Epidermal melanocyte (primary cell): ENCODE data around the gene WASHC4.
A peak's percentile ranks its signal among the peaks of the same experiment; 100 is the strongest.

Experiments
- DNase-seq: peaks from one replicate; pipeline ENCODE4 v3.0.0; 2011; ENCODE audit warnings: low spot score; ENCODE audit not compliant: insufficient read length

Gene WASHC4, protein sequence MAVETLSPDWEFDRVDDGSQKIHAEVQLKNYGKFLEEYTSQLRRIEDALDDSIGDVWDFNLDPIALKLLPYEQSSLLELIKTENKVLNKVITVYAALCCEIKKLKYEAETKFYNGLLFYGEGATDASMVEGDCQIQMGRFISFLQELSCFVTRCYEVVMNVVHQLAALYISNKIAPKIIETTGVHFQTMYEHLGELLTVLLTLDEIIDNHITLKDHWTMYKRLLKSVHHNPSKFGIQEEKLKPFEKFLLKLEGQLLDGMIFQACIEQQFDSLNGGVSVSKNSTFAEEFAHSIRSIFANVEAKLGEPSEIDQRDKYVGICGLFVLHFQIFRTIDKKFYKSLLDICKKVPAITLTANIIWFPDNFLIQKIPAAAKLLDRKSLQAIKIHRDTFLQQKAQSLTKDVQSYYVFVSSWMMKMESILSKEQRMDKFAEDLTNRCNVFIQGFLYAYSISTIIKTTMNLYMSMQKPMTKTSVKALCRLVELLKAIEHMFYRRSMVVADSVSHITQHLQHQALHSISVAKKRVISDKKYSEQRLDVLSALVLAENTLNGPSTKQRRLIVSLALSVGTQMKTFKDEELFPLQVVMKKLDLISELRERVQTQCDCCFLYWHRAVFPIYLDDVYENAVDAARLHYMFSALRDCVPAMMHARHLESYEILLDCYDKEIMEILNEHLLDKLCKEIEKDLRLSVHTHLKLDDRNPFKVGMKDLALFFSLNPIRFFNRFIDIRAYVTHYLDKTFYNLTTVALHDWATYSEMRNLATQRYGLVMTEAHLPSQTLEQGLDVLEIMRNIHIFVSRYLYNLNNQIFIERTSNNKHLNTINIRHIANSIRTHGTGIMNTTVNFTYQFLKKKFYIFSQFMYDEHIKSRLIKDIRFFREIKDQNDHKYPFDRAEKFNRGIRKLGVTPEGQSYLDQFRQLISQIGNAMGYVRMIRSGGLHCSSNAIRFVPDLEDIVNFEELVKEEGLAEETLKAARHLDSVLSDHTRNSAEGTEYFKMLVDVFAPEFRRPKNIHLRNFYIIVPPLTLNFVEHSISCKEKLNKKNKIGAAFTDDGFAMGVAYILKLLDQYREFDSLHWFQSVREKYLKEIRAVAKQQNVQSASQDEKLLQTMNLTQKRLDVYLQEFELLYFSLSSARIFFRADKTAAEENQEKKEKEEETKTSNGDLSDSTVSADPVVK

DNA sequence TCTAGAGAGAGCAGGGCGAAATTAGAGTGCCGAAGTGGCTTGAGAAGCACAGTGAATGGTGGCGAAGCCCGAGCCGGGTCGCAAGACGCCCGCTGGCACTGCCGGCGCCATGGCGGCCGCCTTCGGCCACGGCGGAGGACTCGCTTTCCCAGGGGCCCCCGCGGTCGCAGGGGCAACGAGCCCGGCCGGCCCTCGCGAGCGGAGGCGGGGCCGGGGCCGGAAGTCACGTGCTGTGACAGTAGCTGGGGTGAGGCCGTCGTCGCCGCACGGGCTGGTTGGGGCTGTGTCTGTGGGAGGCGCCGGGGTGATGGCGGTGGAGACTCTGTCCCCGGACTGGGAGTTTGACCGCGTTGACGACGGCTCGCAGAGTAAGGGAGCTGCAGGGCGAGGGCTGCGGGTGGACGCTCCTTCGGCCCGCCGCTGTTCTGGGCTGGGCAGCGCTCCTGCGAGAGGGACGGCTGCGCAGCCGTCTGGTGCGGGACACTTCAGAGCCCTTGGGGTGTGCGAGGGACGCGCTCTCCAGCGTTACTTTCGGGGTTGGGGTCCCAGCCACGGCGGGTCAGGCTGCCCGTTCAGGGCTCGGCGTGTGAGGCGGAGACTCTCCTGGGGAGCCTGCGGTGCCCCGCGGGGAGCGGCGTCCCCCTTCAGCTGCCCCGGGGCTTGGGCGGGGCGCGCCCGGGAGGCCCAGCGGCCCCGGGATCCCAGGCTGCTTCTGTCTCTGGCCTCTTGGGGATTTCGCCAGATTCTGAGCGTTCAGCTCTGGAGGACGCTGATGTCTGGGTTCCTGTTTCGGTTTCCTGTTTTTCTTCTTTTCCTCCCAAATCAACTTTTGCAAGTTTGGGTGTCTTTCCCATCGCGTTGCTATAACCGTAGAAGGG is at the start of gene WASHC4:
WASHC4 (plus strand) TSS at position 238 of the 878 bp plus-strand sequence; CDS start at position 308, 70 bp downstream.
- DNase-seq, result peak; percentile 91

GRCh38 chr12:105060715-105061378 is 46.7 kb upstream of the WASHC4 start:
- DNase-seq, result no peak

- no peak for DNase-seq
These were observed 42.9 kb upstream of the WASHC4 start for GRCh38 chr12:105064564-105065178.

DNA sequence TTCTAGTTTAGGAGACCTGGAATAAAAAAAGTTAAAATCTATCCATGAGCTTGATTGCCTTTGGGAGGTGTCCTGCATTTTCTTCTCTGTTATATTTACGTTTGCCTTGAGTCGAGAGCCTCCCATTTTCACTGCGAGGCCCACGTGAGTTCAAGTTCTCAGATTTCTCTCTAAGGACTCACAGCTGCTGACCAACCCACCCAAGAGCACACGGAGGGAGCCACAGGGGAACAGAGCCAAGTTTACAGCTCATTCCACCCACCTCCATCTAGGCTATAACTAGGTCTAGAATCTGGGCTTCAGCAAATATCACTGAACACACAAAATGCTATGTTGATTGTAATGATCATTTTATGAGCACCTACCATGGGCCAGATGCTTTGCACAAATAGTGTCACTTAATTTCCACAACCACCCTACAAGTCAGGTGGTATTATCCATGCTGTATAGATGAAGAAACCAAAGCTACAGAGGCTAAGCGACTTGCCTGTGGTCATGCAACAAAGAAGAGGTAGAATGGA is 40.0 kb upstream of the WASHC4 start:
- no peak for DNase-seq

GRCh38 chr12:105069936-105070702 is 37.4 kb upstream of the WASHC4 start:
- no peak for DNase-seq

DNA sequence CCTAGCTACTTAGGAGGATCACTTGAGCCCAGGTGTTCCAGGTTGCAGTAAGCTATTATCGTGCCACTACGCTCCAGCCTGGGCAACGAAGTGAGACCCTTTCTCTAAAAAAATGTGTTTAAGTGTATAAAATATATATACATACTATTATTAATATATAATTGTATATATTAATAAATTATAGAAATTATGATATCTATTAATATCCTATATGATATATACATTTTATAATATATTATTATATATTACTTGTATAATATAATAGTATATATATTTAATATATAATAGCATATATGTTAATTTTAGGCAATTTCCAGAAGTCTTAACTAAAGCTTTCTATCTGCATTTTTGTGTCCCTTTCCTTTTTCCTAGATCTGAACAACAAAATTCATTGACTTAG is 35.5 kb upstream of the WASHC4 start:
- no peak for DNase-seq

DNA sequence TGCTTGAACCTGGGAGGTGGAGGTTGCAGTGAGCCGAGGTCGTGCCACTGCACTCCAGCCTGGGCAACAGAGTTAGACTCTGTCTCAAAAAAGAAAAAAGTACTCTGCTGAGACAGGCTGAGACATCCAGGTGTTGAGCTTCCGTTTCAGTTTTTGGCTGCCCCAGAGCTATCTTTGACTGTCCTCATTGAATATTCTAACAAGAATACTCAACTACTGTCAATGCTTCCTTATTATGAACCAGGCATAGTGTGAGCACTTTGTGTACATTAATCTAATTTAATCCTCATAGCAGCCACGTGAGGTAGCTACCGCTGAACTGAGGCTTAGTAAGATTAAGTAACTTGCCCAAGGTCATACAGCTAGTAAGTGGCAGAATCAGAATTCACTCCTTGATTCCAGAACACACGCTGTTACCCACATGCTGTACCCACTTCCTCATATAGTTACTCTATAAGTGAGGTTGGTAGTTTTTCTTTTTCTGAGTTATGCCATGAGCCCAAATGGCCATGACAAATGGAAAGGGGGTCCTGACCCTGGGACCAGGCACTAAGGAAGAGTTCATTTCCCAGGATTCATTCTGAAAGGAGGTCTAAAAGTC is 34.5 kb upstream of the WASHC4 start:
- no peak for DNase-seq

GRCh38 chr12:105076098-105076497 is 31.4 kb upstream of the WASHC4 start:
- no peak for DNase-seq

- DNase-seq, result no peak
These were observed 30.6 kb upstream of the WASHC4 start for GRCh38 chr12:105076913-105077312.

DNA sequence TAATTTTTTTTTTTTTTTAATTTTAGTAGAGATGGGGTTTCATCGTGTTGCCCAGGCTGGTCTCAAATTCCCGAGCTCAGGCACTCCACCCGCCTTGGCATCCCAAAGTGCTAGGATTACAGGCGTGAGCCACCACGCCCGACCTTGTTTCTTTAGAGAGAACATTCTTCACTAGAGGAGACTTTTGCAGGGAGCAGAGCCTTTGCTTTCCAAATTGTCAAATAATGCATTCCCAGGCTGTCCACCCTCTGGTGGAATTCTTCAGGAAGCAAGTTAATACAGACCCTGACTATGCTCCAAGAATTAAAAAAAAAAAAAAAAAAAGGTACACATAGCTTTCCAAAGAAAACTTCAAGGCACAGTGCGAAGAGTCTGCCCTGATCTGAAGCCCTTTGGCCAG is 30.1 kb upstream of the WASHC4 start:
- no peak for DNase-seq

DNA sequence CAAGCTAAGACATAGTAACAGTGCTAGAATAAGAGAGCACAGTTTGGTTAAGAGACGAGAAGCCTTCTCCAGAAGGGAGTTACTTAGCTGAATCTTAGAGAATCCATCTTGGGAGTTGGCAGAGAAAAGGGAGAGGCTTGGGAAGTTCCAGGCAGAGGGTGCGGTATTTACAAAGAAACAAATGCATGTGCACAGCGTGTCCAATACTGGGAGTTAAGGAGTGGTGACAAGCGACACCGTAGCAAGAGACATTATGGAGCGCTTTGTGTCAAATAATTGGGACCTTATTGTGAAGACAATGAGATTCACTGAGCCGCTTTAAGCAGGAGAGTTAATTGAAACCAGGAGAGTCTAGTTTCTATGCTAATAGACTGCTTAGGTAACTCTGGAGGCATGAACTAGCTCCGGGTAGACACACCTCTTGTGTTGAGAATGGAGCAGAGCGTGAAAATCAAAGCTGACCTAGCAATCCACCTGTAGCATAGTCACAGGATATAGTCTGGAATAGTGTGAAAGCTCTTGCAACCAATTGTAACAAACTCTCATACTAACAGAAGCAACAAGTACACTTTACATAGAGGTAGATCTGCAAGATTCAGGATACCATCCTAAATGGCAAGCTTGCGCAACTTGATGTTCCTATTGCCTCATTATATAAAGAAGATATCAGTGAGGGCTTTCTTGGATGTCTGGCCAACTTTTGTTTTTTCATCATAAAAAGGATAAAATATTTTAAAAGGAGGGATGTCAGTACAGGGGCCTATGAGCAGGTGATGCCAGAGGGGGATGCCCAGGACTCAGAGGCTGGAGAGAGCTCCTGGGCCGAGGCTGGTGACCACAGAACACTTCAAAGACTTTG is 28.6 kb upstream of the WASHC4 start:
- no peak for DNase-seq

DNA sequence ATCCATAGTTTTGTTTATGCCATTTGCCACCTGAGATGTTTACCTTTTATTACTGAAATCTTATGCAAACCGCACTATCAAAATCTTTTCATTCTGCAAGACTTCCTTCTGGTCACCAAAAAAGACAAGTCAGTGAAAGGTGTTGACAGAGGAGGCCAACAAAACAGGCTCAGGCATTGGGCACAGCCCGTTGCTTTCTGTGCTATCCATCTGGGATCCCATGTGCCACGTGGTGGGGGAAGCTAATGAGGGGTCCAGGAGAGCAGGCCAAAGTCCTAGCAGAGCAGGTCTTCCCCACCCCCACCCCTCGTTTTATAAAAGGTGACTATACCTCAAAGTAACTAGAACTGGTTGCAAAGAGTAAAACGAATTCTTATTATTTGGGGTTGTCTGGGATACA is 24.5 kb upstream of the WASHC4 start:
- DNase-seq, result no peak

GRCh38 chr12:105083551-105084105 is 23.9 kb upstream of the WASHC4 start:
- DNase-seq, result peak; percentile 54

- DNase-seq, result peak; percentile 50
These were observed 23.0 kb upstream of the WASHC4 start, which contains the start of gene ALDH1L2 for GRCh38 chr12:105084251-105085250. Gene ALDH1L2, minus strand, starts transcription at chr12:105084458. Its CDS starts 22 bp downstream, at chr12:105084436.

DNA sequence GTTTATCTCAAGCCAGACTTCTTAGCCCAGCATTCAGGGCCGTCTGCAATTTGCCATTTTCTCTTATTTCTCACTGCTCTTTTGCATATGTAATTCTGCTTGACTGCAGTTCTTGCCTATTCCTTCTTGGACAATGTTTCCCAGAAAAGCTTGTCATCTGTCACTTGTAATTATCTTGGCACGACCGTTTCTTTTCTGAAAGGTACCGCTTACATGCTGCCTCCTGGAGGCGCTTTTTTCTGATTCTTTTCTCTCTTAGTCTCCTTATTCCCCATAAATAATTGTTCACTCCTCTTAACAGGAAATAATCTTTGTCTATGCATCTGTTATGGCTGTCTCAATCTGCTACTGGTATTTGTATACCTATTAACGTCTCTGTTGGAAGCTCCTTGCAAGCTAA is 22.0 kb upstream of the WASHC4 start:
- no peak for DNase-seq

DNA sequence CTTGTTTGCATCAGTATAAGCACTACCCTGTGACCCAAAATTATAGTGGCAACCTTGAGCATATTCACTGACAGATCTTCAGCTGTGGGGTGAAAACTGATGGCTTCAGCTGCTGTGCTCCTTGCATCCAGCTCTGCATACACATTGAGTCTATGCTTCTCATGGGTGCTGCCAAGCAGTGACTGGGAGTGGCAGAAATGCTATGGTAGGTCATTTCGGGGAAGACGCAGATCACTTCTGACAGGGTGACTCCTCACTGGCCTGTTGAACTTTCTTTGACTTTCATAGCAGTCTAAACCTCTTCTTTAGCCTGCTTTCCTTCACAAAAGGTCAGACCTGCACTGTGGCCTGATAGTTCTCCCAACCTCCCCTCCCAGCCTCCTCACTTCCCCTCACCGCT is 17.7 kb upstream of the WASHC4 start:
- DNase-seq, result no peak
